Measurements from ENCODE around the gene KRTAP12-4. TPM values are rescaled to one million over a fixed set of nuclear protein-coding genes. Genes with fewer than 3 reads are reported as not detected.

KRTAP12-4 gene
- total RNA-seq, result not detected in 3 replicates
- long read RNA-seq, result 0 reads

GRCh38 chr21:44654576-44655175 is at the start of gene KRTAP12-4:
TSS of gene KRTAP12-4 (minus strand) at chr21:44654659. CDS start at chr21:44654614, 45 bp downstream.
- TF ChIP-seq CTCF (IDR thresholded peaks at IDR 0.05), result no peak
- peaks cover 7% of the 10 kb centered on the region for H3K36me3 Mint-ChIP-seq (ENCODE audit: low read depth)
- peaks cover 19% of the 10 kb centered on the region for H3K9me3 Mint-ChIP-seq (ENCODE audit: low read depth)
- no peak within 1 kb of the TSS for H3K4me3 Mint-ChIP-seq (ENCODE audit: unreplicated experiment)
- H3K27ac Mint-ChIP-seq (ENCODE audit: unreplicated experiment), result no peak within 1 kb of the TSS
- no peaks in the 10 kb centered on the region for H3K4me1 Mint-ChIP-seq (ENCODE audit: low read depth)
- peaks cover 33% of the 10 kb centered on the region for H3K27me3 Mint-ChIP-seq (ENCODE audit: low read depth)
- no peak for DNase-seq (ENCODE audit: low spot score)

- DNase-seq (ENCODE audit: low spot score), result no peak
- H3K27ac Mint-ChIP-seq (ENCODE audit: unreplicated experiment), result no peak overlapping the region
- no peak overlapping the region for H3K4me3 Mint-ChIP-seq (ENCODE audit: unreplicated experiment)
- no peak for TF ChIP-seq CTCF (IDR thresholded peaks at IDR 0.05)
- peaks cover 1% of the 10 kb centered on the region for H3K36me3 Mint-ChIP-seq (ENCODE audit: low read depth)
- H3K27me3 Mint-ChIP-seq (ENCODE audit: low read depth), result peaks cover 72% of the 10 kb centered on the region
- H3K4me1 Mint-ChIP-seq (ENCODE audit: low read depth), result peaks cover under 1% of the 10 kb centered on the region
- peaks cover 3% of the 10 kb centered on the region for H3K9me3 Mint-ChIP-seq (ENCODE audit: low read depth)
Observed at GRCh38 chr21:44703731-44704635, 49.5 kb upstream of the KRTAP12-4 start.

- Mint-ChIP-seq H3K36me3 (ENCODE audit: low read depth) (peaks cover 1% of the 10 kb centered on the region), H3K27me3 (ENCODE audit: low read depth) (peaks cover 72% of the 10 kb centered on the region), H3K9me3 (ENCODE audit: low read depth) (peaks cover 3% of the 10 kb centered on the region), H3K4me3 (ENCODE audit: unreplicated experiment) (no peak overlapping the region), H3K4me1 (ENCODE audit: low read depth) (peaks cover 6% of the 10 kb centered on the region), H3K27ac (ENCODE audit: unreplicated experiment) (no peak overlapping the region)
- no peak for DNase-seq (ENCODE audit: low spot score)
- no peak for TF ChIP-seq CTCF (IDR thresholded peaks at IDR 0.05)
Observed at GRCh38 chr21:44702973-44703730, 48.7 kb upstream of the KRTAP12-4 start.

GRCh38 chr21:44702111-44702972 is 47.9 kb upstream of the KRTAP12-4 start:
- peaks cover 3% of the 10 kb centered on the region for H3K9me3 Mint-ChIP-seq (ENCODE audit: low read depth)
- no peak overlapping the region for H3K4me3 Mint-ChIP-seq (ENCODE audit: unreplicated experiment)
- peaks cover 1% of the 10 kb centered on the region for H3K36me3 Mint-ChIP-seq (ENCODE audit: low read depth)
- peaks cover 14% of the 10 kb centered on the region for H3K4me1 Mint-ChIP-seq (ENCODE audit: low read depth)
- no peak for TF ChIP-seq CTCF (IDR thresholded peaks at IDR 0.05)
- H3K27ac Mint-ChIP-seq (ENCODE audit: unreplicated experiment), result no peak overlapping the region
- H3K27me3 Mint-ChIP-seq (ENCODE audit: low read depth), result peaks cover 72% of the 10 kb centered on the region
- DNase-seq (ENCODE audit: low spot score), result no peak
